Neuronal stem cell (in vitro differentiated cells): Measurements from ENCODE around the gene OR14A2.
"Not testable (repeated sequence)": the region's sequence is repeated elsewhere in the genome, so short reads cannot be mapped to it uniquely, and the experiment has no call there.

ENCODE experiments used
- DNase-seq: peaks from one replicate; pipeline ENCODE4 v3.0.0-alpha.2; 2013; ENCODE audit warnings: low spot score
- H2AFZ ChIP-seq: one replicate; pipeline ENCODE4 v1.6.1; 2013; ENCODE audit warnings: mild to moderate bottlenecking, low read length, inconsistent platforms
- H2AK5ac ChIP-seq: 2 replicates; pipeline ENCODE4 v1.6.1; 2013; ENCODE audit warnings: low read depth, mild to moderate bottlenecking, inconsistent platforms, low read length, moderate library complexity, mixed read lengths
- H2BK120ac ChIP-seq: 2 replicates; pipeline ENCODE4 v1.6.1; 2013; ENCODE audit warnings: low read depth, mild to moderate bottlenecking, inconsistent platforms, low read length, moderate library complexity, mixed read lengths
- H2BK12ac ChIP-seq: one replicate; pipeline ENCODE4 v1.6.1; 2013; ENCODE audit warnings: low read length, inconsistent platforms
- H2BK15ac ChIP-seq: 2 replicates; pipeline ENCODE4 v1.6.1; 2013; ENCODE audit warnings: mild to moderate bottlenecking, low read length, inconsistent platforms, mixed read lengths
- H2BK5ac ChIP-seq: one replicate; pipeline ENCODE4 v1.6.1; 2013; ENCODE audit warnings: inconsistent platforms, mild to moderate bottlenecking, low read length, moderate library complexity
- H3K14ac ChIP-seq: one replicate; pipeline ENCODE4 v1.6.1; 2013; ENCODE audit warnings: low read length, inconsistent platforms
- H3K18ac ChIP-seq: 2 replicates; pipeline ENCODE4 v1.6.1; 2013; ENCODE audit warnings: low read length, inconsistent platforms
- H3K23ac ChIP-seq: 2 replicates; pipeline ENCODE4 v1.6.1; 2013; ENCODE audit warnings: low read depth, mild to moderate bottlenecking, mixed read lengths, low read length, inconsistent platforms; ENCODE audit not compliant: poor library complexity
- H3K27ac ChIP-seq: replicated peaks from 3 replicates; pipeline ENCODE4 v1.5.1; 2013; ENCODE audit warnings: low read length, inconsistent platforms
- H3K27me3 ChIP-seq, 3 experiments: 2 replicates each; pipeline ENCODE4 v1.6.1; 2013; ENCODE audit warnings: low read length in 3 of 3, mild to moderate bottlenecking in 2 of 3, inconsistent platforms in 1 of 3, low read depth in 1 of 3, mixed read lengths in 1 of 3, moderate library complexity in 1 of 3; ENCODE audit not compliant: control insufficient read depth in 3 of 3, insufficient read depth in 3 of 3
- H3K36me3 ChIP-seq, 2 donors: replicated peaks in 1 of 2; 2 replicates each; pipeline ENCODE4 v1.6.1; 2013; ENCODE audit warnings: low read length in 2 of 2; ENCODE audit not compliant: control insufficient read depth in 2 of 2, insufficient read depth in 2 of 2
- H3K4ac ChIP-seq: 2 replicates; pipeline ENCODE4 v1.6.1; 2013; ENCODE audit warnings: inconsistent platforms, mild to moderate bottlenecking, low read length, moderate library complexity
- H3K4me1 ChIP-seq, 2 donors: 1 replicate in 1 of 2; 2 replicates in 1 of 2; pipeline ENCODE4 v1.6.1; 2013; ENCODE audit warnings: low read length in 2 of 2, low read depth in 1 of 2; ENCODE audit not compliant: control insufficient read depth in 2 of 2, insufficient read depth in 1 of 2
- H3K4me2 ChIP-seq: one replicate; pipeline ENCODE4 v1.6.1; 2013; ENCODE audit warnings: mild to moderate bottlenecking, low read length, inconsistent platforms; ENCODE audit not compliant: insufficient read depth, poor library complexity, severe bottlenecking
- H3K4me3 ChIP-seq, 2 donors: 2 replicates each; pipeline ENCODE4 v1.5.1; 2013; ENCODE audit warnings: low read length in 2 of 2, mild to moderate bottlenecking in 2 of 2, inconsistent platforms in 1 of 2, moderate library complexity in 1 of 2
- H3K79me1 ChIP-seq: one replicate; pipeline ENCODE4 v1.6.1; 2013; ENCODE audit warnings: low read depth, mild to moderate bottlenecking, inconsistent platforms, low read length, moderate library complexity
- H3K9ac ChIP-seq: one replicate; pipeline ENCODE4 v1.6.1; 2013; ENCODE audit warnings: mild to moderate bottlenecking, low read depth, low read length, inconsistent platforms; ENCODE audit not compliant: poor library complexity
- H3K9me3 ChIP-seq, 2 donors: replicated peaks in 1 of 2; 2 replicates each; pipeline versions ENCODE3 to v1.6.1; 2013; ENCODE audit warnings: low read length in 2 of 2, mild to moderate bottlenecking in 2 of 2, inconsistent platforms in 1 of 2, low read depth in 1 of 2, mixed read lengths in 1 of 2, moderate library complexity in 1 of 2; ENCODE audit not compliant: control insufficient read depth in 2 of 2, insufficient read depth in 1 of 2
- H4K8ac ChIP-seq: one replicate; pipeline ENCODE4 v1.6.1; 2013; ENCODE audit warnings: low read depth, mild to moderate bottlenecking, inconsistent platforms, low read length, moderate library complexity
- H4K91ac ChIP-seq: one replicate; pipeline ENCODE4 v1.6.1; 2013; ENCODE audit warnings: low read length, low read depth, mild to moderate bottlenecking, inconsistent platforms; ENCODE audit not compliant: poor library complexity
- WGBS, 2 donors: extraction: QIAGEN DNeasy Blood & Tissue Kit; methylation state at CpG; one replicate each; pipeline ENCODE4 v1.1.7; 2013; ENCODE audit warnings: missing lambda C conversion rate in 2 of 2, mixed read lengths in 1 of 2; ENCODE audit not compliant: insufficient read length in 2 of 2, insufficient replicate concordance in 1 of 2; ENCODE audit errors: extremely low coverage in 2 of 2; 5-methylcytosine and 5-hydroxymethylcytosine counted together

OR14A2 gene

GRCh38 chr1:247742215-247742760 is 5.7 kb downstream of the OR14A2 start:
- WGBS, 2 donors: no CpG with 5 or more reads among the region's 3 CpGs
- H2AFZ ChIP-seq, H3K4me3 ChIP-seq, H2BK120ac ChIP-seq, H2BK5ac ChIP-seq, H4K8ac ChIP-seq, H2BK12ac ChIP-seq, H3K4me2 ChIP-seq, DNase-seq, H4K91ac ChIP-seq, H3K27me3 ChIP-seq, H3K23ac ChIP-seq, H2BK15ac ChIP-seq, H3K4ac ChIP-seq, H3K27ac ChIP-seq, H2AK5ac ChIP-seq, H3K9me3 ChIP-seq, H3K79me1 ChIP-seq, H3K14ac ChIP-seq, H3K36me3 ChIP-seq, H3K9ac ChIP-seq, H3K4me1 ChIP-seq, H3K18ac ChIP-seq: not testable (repeated sequence)

GRCh38 chr1:247741756-247742155 is 6.2 kb downstream of the OR14A2 start:
- H2BK5ac ChIP-seq: no peak overlapping the region
- H2AFZ ChIP-seq: no peak overlapping the region
- H2BK12ac ChIP-seq: no peak overlapping the region
- DNase-seq: no peak
- no peaks in the 10 kb centered on the region for H3K9me3 ChIP-seq
- no peak overlapping the region for H4K91ac ChIP-seq
- H3K4ac ChIP-seq: no peak overlapping the region
- H2BK15ac ChIP-seq: no peak overlapping the region
- no peak overlapping the region for H3K4me3 ChIP-seq
- H3K18ac ChIP-seq: no peak overlapping the region
- H3K27me3 ChIP-seq: no peaks in the 10 kb centered on the region
- no CpG with 5 or more reads among the region's 5 CpGs for whole genome bisulfite sequencing, 2 donors
- H3K9ac ChIP-seq: no peak overlapping the region
- no peak overlapping the region for H3K23ac ChIP-seq
- H3K79me1 ChIP-seq: no peaks in the 10 kb centered on the region
- H3K14ac ChIP-seq: no peak overlapping the region
- no peak overlapping the region for H4K8ac ChIP-seq
- no peaks in the 10 kb centered on the region for H3K36me3 ChIP-seq
- H3K27ac ChIP-seq: no peak overlapping the region
- no peaks in the 10 kb centered on the region for H3K4me1 ChIP-seq
- H2BK120ac ChIP-seq: no peak overlapping the region
- no peak overlapping the region for H2AK5ac ChIP-seq
- no peak overlapping the region for H3K4me2 ChIP-seq

DNA sequence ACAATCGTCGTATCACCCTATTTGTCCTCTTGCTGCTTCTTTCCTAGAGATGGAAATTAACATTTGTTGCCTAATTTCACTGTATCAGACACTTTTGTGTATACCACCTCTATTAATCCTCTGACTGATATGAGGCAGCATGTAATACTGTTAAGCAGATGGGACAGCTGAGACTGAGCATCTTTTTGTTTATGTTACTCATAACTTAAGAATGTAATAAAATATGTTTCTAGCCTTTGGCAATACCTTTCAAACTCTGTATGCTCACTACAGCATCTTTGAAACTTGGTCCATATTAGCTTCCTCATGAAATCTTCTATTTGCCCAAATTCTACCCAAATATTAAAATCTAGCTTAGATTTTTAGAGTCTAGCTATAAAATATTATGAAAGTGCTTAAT is 7.2 kb downstream of the OR14A2 start:
- H3K18ac ChIP-seq: no peak overlapping the region
- H3K4ac ChIP-seq: no peak overlapping the region
- no peaks in the 10 kb centered on the region for H3K9me3 ChIP-seq
- no peak overlapping the region for H3K4me3 ChIP-seq
- H3K14ac ChIP-seq: no peak overlapping the region
- no peak overlapping the region for H3K4me2 ChIP-seq
- H4K91ac ChIP-seq: no peak overlapping the region
- no peaks in the 10 kb centered on the region for H3K79me1 ChIP-seq
- no peak overlapping the region for H3K27ac ChIP-seq
- WGBS, 2 donors: no CpG with 5 or more reads among the region's 2 CpGs
- no peaks in the 10 kb centered on the region for H3K36me3 ChIP-seq
- H3K4me1 ChIP-seq: no peaks in the 10 kb centered on the region
- no peak overlapping the region for H2BK120ac ChIP-seq
- H2BK5ac ChIP-seq: no peak overlapping the region
- no peaks in the 10 kb centered on the region for H3K27me3 ChIP-seq
- no peak overlapping the region for H4K8ac ChIP-seq
- H2AK5ac ChIP-seq: no peak overlapping the region
- no peak overlapping the region for H2BK12ac ChIP-seq
- no peak overlapping the region for H3K9ac ChIP-seq
- no peak overlapping the region for H3K23ac ChIP-seq
- DNase-seq: no peak
- no peak overlapping the region for H2AFZ ChIP-seq
- no peak overlapping the region for H2BK15ac ChIP-seq

GRCh38 chr1:247738315-247738714 is 9.6 kb downstream of the OR14A2 start, which contains the start of gene OR14K1:
Gene OR14K1, plus strand, starts transcription at chr1:247738615. Its CDS starts 0 bp downstream, at chr1:247738615.
- no peaks in the 10 kb centered on the region for H3K9me3 ChIP-seq
- H3K27ac ChIP-seq: no peak within 1 kb of the TSS
- no peak within 1 kb of the TSS for H2AFZ ChIP-seq
- H3K14ac ChIP-seq: no peak within 1 kb of the TSS
- H2BK12ac ChIP-seq: no peak within 1 kb of the TSS
- no peak within 1 kb of the TSS for H2BK5ac ChIP-seq
- no peaks in the 10 kb centered on the region for H3K79me1 ChIP-seq
- no peak within 1 kb of the TSS for H3K9ac ChIP-seq
- DNase-seq: no peak
- H3K4ac ChIP-seq: no peak within 1 kb of the TSS
- H4K91ac ChIP-seq: no peak within 1 kb of the TSS
- H2BK120ac ChIP-seq: no peak within 1 kb of the TSS
- no peak within 1 kb of the TSS for H3K23ac ChIP-seq
- no peak within 1 kb of the TSS for H2AK5ac ChIP-seq
- no peak within 1 kb of the TSS for H3K4me2 ChIP-seq
- H3K36me3 ChIP-seq: no peaks in the 10 kb centered on the region
- no peaks in the 10 kb centered on the region for H3K4me1 ChIP-seq
- no peak within 1 kb of the TSS for H3K18ac ChIP-seq
- WGBS, 2 donors: no CpG with 5 or more reads among the region's 1 CpG
- no peak within 1 kb of the TSS for H2BK15ac ChIP-seq
- no peak within 1 kb of the TSS for H4K8ac ChIP-seq
- no peaks in the 10 kb centered on the region for H3K27me3 ChIP-seq
- H3K4me3 ChIP-seq: no peak within 1 kb of the TSS
